Skeletal muscle tissue (tissue), 5 donors: ENCODE data around the gene FBXO11. TPM values are rescaled to one million over a fixed set of nuclear protein-coding genes. Genes with fewer than 3 reads are reported as not detected.

Experiments
- H3K27ac ChIP-seq: one replicate; pipeline ENCODE4 v1.7.0; 2013; ENCODE audit warnings: mild to moderate bottlenecking, low read depth, low read length, inconsistent platforms
- H3K27me3 ChIP-seq, 3 donors: one replicate each; pipeline ENCODE4 v1.7.0; 2013; ENCODE audit warnings: low read length in 3 of 3; ENCODE audit not compliant: control insufficient read depth in 3 of 3, insufficient read depth in 3 of 3
- H3K36me3 ChIP-seq, 3 donors: one replicate each; pipeline ENCODE4 v1.7.0; 2013; ENCODE audit warnings: low read length in 3 of 3; ENCODE audit not compliant: control insufficient read depth in 3 of 3, insufficient read depth in 3 of 3
- H3K4me1 ChIP-seq, 3 donors: one replicate each; pipeline ENCODE4 v1.7.0; 2013; ENCODE audit warnings: low read length in 3 of 3, mild to moderate bottlenecking in 3 of 3; ENCODE audit not compliant: control insufficient read depth in 3 of 3, insufficient read depth in 3 of 3
- H3K4me3 ChIP-seq, 3 donors: one replicate each; pipeline ENCODE4 v1.7.0; 2013; ENCODE audit warnings: low read length in 3 of 3
- H3K9ac ChIP-seq, 3 donors: one replicate each; pipeline ENCODE4 v1.7.0; 2013; ENCODE audit warnings: low read length in 3 of 3, mild to moderate bottlenecking in 3 of 3, moderate library complexity in 2 of 3, low read depth in 1 of 3
- H3K9me3 ChIP-seq, 3 donors: one replicate each; pipeline ENCODE4 v1.7.0; 2013; ENCODE audit warnings: low read length in 3 of 3; ENCODE audit not compliant: control insufficient read depth in 3 of 3
- small RNA-seq: library from RNA; depleted of rRNA; stranded (forward); fragments of <200 nt; gene quantifications from one replicate; pipeline ENCODE3, GENCODE V24; 2014
- total RNA-seq: library from RNA; depleted of rRNA; stranded (reverse); fragments of >200 nt; gene quantifications from one replicate; pipeline ENCODE4 v1.2.3, GENCODE V29; 2014
- donor health status: Osteomylitis.

FBXO11 gene
- total RNA-seq, 1 donor from 2014 or later: 74.1 TPM

DNA sequence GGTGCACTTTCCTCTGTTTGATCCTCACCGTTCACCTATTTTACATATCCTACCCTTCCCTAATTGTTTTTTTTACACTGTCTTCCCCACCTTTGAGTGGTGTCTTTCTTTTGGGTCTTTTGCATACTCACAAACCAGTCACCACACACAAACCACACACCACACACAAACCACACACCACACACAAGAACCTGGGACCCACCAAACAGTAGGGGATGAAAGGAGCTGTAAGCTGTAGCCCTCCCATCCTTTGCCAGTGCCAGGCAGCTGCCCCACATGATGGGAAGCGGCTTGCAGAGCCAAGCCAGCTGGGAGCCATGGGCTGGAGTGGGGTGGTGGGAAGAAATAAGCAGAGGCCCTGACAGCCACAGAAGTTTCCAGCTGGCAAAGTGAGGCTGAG is 162.2 kb downstream of the FBXO11 start:
- Histone ChIP-seq H3K9me3 (no peaks in the 10 kb centered on the region), H3K4me1 (no peaks in the 10 kb centered on the region), H3K9ac (no peak overlapping the region), H3K36me3 (no peaks in the 10 kb centered on the region), H3K4me3 (no peak overlapping the region), H3K27ac (no peak overlapping the region), H3K27me3 (peaks cover 3 to 7% (median 4%) of the 10 kb centered on the region in 3 donors)

- no peaks in the 10 kb centered on the region for H3K4me1 ChIP-seq
Measured at GRCh38 chr2:47741637-47742036, 164.7 kb downstream of the FBXO11 start.

GRCh38 chr2:47741101-47741500 is 165.2 kb downstream of the FBXO11 start:
- Histone ChIP-seq H3K4me3 (no peak overlapping the region), H3K36me3 (no peaks in the 10 kb centered on the region), H3K4me1 (no peaks in the 10 kb centered on the region), H3K9ac (no peak overlapping the region), H3K9me3 (no peaks in the 10 kb centered on the region), H3K27ac (no peak overlapping the region), H3K27me3 (peaks cover 3 to 7% (median 4%) of the 10 kb centered on the region in 3 donors)

More at GRCh38 chr2:47741637-47742036, 164.7 kb downstream of the FBXO11 start:
- Histone ChIP-seq H3K9me3 (no peaks in the 10 kb centered on the region), H3K4me3 (no peak overlapping the region), H3K9ac (no peak overlapping the region), H3K27ac (no peak overlapping the region), H3K36me3 (no peaks in the 10 kb centered on the region), H3K27me3 (peaks cover 3 to 7% (median 4%) of the 10 kb centered on the region in 3 donors)

Small RNA genes within 50 kb of the gene (small RNA-seq; reads per million reads assigned to genes)
- gene RF00026: not detected
- gene RPL36AP15: not detected

Other genes with a start within 250 kb of the FBXO11 start
- 33.4 TPM for gene MSH6, start 123.4 kb downstream of the FBXO11 start, total RNA-seq